Heart right ventricle (tissue), 16 donors: ENCODE measurements around the gene PAQR9. TPM values are rescaled to one million over a fixed set of nuclear protein-coding genes. Genes with fewer than 3 reads are reported as not detected.

ENCODE experiments used
- ATAC-seq, 8 donors: fragments of 200-7000 bp; cut with Tn5 transposase; one replicate each; pipeline ENCODE4 v1.9.1; 2020; ENCODE audit warnings: mild to moderate bottlenecking in 8 of 8, moderate library complexity in 8 of 8, moderate number of reproducible peaks in 1 of 8
- DNase-seq, 2 donors: peaks; one replicate each; pipeline ENCODE4 v3.0.0-alpha.2; 2020
- H3K27ac ChIP-seq, 10 donors: fragments of 200-600 bp; sonication (generic) in 2 of 10; one replicate each; pipeline versions ENCODE4 v1.5.0 to v1.8.0; 2020 to 2022; ENCODE audit warnings: mild to moderate bottlenecking in 3 of 10
- H3K27me3 ChIP-seq, 7 donors: fragments of 200-600 bp; one replicate each; pipeline ENCODE4 v1.8.0; 2021 to 2022; ENCODE audit warnings: mild to moderate bottlenecking in 2 of 7
- H3K36me3 ChIP-seq, 9 donors: fragments of 200-600 bp; sonication (generic) in 1 of 9; one replicate each; pipeline versions ENCODE4 v1.5.0 to v1.8.0; 2020 to 2022; ENCODE audit warnings: mild to moderate bottlenecking in 2 of 9
- H3K4me1 ChIP-seq, 9 donors: fragments of 200-600 bp; sonication (generic) in 1 of 9; one replicate each; pipeline versions ENCODE4 v1.5.0 to v1.8.0; 2020 to 2022; ENCODE audit warnings: mild to moderate bottlenecking in 4 of 9
- H3K4me3 ChIP-seq, 10 donors: fragments of 200-600 bp; sonication (generic) in 2 of 10; one replicate each; pipeline versions ENCODE4 v1.5.0 to v1.8.0; 2020 to 2022; ENCODE audit warnings: mild to moderate bottlenecking in 7 of 10, moderate library complexity in 2 of 10
- H3K9me3 ChIP-seq, 11 donors: fragments of 200-600 bp in 10 of 11; sonication (generic) in 2 of 11; one replicate each; pipeline versions ENCODE4 v1.5.0 to v1.8.0; 2013 to 2022; ENCODE audit warnings: mild to moderate bottlenecking in 2 of 11, control low read depth in 1 of 11, moderate library complexity in 1 of 11
- CTCF ChIP-seq, 9 donors: fragments of 200-600 bp; sonication (generic) in 2 of 9; IDR thresholded peaks; one replicate each; pipeline versions ENCODE4 v1.5.0 to v1.8.0; 2021 to 2022; ENCODE audit warnings: antibody characterized with exemption in 9 of 9, mild to moderate bottlenecking in 5 of 9, moderate library complexity in 1 of 9
- WGBS, 2 donors: extraction: QIAGEN DNeasy Blood & Tissue Kit; methylation state at CpG; one replicate each; pipeline ENCODE4 v1.1.7; 2013; ENCODE audit warnings: inconsistent platforms in 1 of 2; 5-methylcytosine and 5-hydroxymethylcytosine counted together
- intact Hi-C, 10 donors: fragments of 100-400 bp; cut with DNase I; formaldehyde crosslinking; loops; one replicate each; pipeline versions ENCODE4 v1.11.1 to v1.14.2; 2022
- polyA plus RNA-seq, 2 donors: library from polyadenylated mRNA; stranded (reverse); fragments of 200-250 nt; gene quantifications; one replicate each; pipeline ENCODE4 v1.2.3, GENCODE V29; 2013
- total RNA-seq, 10 donors: library from RNA; stranded (reverse); fragmentation: NEBNext Ultra II Directional in 3 of 10; extraction: Animal tissue kit (Norgen Biotek cat#: 25700) in 3 of 10; gene quantifications; one replicate each; pipeline versions ENCODE4 v1.2.1 to v1.2.4, GENCODE V29; 2021 to 2023
- donor health status: Arrhythmogenic right ventricular cardiomyopathy.
- donor health status: ischemic (EF 13 %, LVEDD 7.1; RV severe dilation, severe dysfunction).
- donor health status: healthy with polysubstance abuse.
- donor health status: DM: no; HTN: yes; CAD: no.
- donor health status: DM: no; HTN: no; CAD: no.
- donor health status: ischemic (EF 25% LVEDD 6.9; RV normal size, moderate dysfunction).
- donor health status: ischemic (EF 25% LVEDD 5.7; RV mildly dilated, moderate dysfunction).
- donor health status: healthy.
- donor health status: DM: yes; HTN: yes; CAD: no.
- donor health status: Ischemic cardiomyopathy.
- donor health status: ischemic (EF 35%, LVEDD 5.7; RV mildly dilated, moderate dysfunction).
- donor health status: nonischemic (EF 11% LVEDD 7.7; RV severe dilation, severe dysfunction).
- donor health status: DM: yes; HTN: yes; CAD: no.
- donor health status: PGD.
- donor health status: ischemic (EF 29% LVEDD 5.4; RV normal size, mild dysfunction).
- donor health status: nonischemic (EF 23%, LVEDD 6.1; RV moderate dilation, normal function).

Gene PAQR9
- total and polyA plus RNA-seq, 12 donors: 3.9 to 18.4 (median 14.7) TPM

GRCh38 chr3:142958707-142959106 lies 4.8 kb downstream of the PAQR9 start:
- peak; percentile 27 to 80 (median 69) for ATAC-seq
- Histone ChIP-seq H3K36me3 (no peaks in the 10 kb centered on the region), H3K4me1 (peaks cover 0 to 54% (median 7%) of the 10 kb centered on the region in 9 donors), H3K4me3 (no peak overlapping the region), H3K27ac (peak overlapping the region in 8 of 10 donors; percentile 33 to 72 (median 60)), H3K27me3 (peaks cover 0 to 73% (median 24%) of the 10 kb centered on the region in 7 donors), H3K9me3 (no peaks in the 10 kb centered on the region)
- DNase-seq: no peak
- intact Hi-C loops: no loop called here
- no peak for TF ChIP-seq CTCF (IDR thresholded peaks at IDR 0.05)
- 53% methylated on average over 6 of the region's 6 CpGs for WGBS, 2 donors

- no peaks in the 10 kb centered on the region for H3K9me3 ChIP-seq
- no peak overlapping the region for H3K4me3 ChIP-seq
- DNase-seq: no peak
- peaks cover 0 to 27% (median 0%) of the 10 kb centered on the region in 7 donors for H3K27me3 ChIP-seq
- H3K4me1 ChIP-seq: peaks cover 0 to 24% (median 6%) of the 10 kb centered on the region in 9 donors
- peak in 3 of 8 donors; percentile 14 to 63 (median 29) for ATAC-seq
- no peak overlapping the region for H3K27ac ChIP-seq
- intact Hi-C loops: no loop called here
- no peaks in the 10 kb centered on the region for H3K36me3 ChIP-seq
- WGBS, 2 donors: 82 to 90% methylated on average over 3 of the region's 3 CpGs
- TF ChIP-seq CTCF (IDR thresholded peaks at IDR 0.05): no peak
Measured at GRCh38 chr3:142953443-142953842, 10.0 kb downstream of the PAQR9 start.

- no peak for TF ChIP-seq CTCF (IDR thresholded peaks at IDR 0.05)
- ATAC-seq (peak in 5 of 8 donors; percentile 15 to 45 (median 27)), DNase-seq (no peak)
- Histone ChIP-seq H3K27me3 (peaks cover 0 to 25% (median 3%) of the 10 kb centered on the region in 7 donors), H3K27ac (peak overlapping the region in 1 of 10 donors; percentile 7), H3K4me3 (no peak overlapping the region), H3K9me3 (no peaks in the 10 kb centered on the region), H3K4me1 (peaks cover 0 to 17% (median 0%) of the 10 kb centered on the region in 9 donors), H3K36me3 (no peaks in the 10 kb centered on the region)
- WGBS, 2 donors: 65% methylated on average over 8 of the region's 8 CpGs
- intact Hi-C loops: no loop called here
Measured at GRCh38 chr3:142952272-142953193, 10.9 kb downstream of the PAQR9 start.

- peaks cover 0 to 25% (median 8%) of the 10 kb centered on the region in 7 donors for H3K27me3 ChIP-seq
- DNase-seq (no peak), ATAC-seq (no peak)
- no peak overlapping the region for H3K27ac ChIP-seq
- peaks cover 0 to 15% (median 3%) of the 10 kb centered on the region in 9 donors for H3K4me1 ChIP-seq
- no peaks in the 10 kb centered on the region for H3K36me3 ChIP-seq
- no peak overlapping the region for H3K4me3 ChIP-seq
- H3K9me3 ChIP-seq: no peaks in the 10 kb centered on the region
- intact Hi-C loops: no loop called here
- 90 to 94% methylated on average over 2 of the region's 2 CpGs for WGBS, 2 donors
- no peak for TF ChIP-seq CTCF (IDR thresholded peaks at IDR 0.05)
Measured at GRCh38 chr3:142951794-142952193, 11.7 kb downstream of the PAQR9 start.
